ENCODE data around the gene CDCA4.

- TF ChIP-seq EZH2 (IDR thresholded peaks at IDR 0.05; ENCODE audit: borderline replicate concordance, low read length): no peak
- TF ChIP-seq, protein P1, sequence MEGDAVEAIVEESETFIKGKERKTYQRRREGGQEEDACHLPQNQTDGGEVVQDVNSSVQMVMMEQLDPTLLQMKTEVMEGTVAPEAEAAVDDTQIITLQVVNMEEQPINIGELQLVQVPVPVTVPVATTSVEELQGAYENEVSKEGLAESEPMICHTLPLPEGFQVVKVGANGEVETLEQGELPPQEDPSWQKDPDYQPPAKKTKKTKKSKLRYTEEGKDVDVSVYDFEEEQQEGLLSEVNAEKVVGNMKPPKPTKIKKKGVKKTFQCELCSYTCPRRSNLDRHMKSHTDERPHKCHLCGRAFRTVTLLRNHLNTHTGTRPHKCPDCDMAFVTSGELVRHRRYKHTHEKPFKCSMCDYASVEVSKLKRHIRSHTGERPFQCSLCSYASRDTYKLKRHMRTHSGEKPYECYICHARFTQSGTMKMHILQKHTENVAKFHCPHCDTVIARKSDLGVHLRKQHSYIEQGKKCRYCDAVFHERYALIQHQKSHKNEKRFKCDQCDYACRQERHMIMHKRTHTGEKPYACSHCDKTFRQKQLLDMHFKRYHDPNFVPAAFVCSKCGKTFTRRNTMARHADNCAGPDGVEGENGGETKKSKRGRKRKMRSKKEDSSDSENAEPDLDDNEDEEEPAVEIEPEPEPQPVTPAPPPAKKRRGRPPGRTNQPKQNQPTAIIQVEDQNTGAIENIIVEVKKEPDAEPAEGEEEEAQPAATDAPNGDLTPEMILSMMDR (IDR thresholded peaks at IDR 0.05; ENCODE audit: low read length): no peak
Observed at GRCh38 chr14:104993808-104994591, 26.9 kb downstream of the CDCA4 start.
